Urinary bladder (tissue), 4 donors: Measurements from ENCODE around the gene TTLL11. TPM values are rescaled to one million over a fixed set of nuclear protein-coding genes. Genes with fewer than 3 reads are reported as not detected.

Experiments used
- DNase-seq: peaks from one replicate; pipeline ENCODE4 v3.0.0-alpha.2; 2015; ENCODE audit errors: extremely low spot score
- H3K27ac ChIP-seq: one replicate; pipeline ENCODE4 v1.5.1; 2013; ENCODE audit warnings: low read depth, mild to moderate bottlenecking, moderate library complexity
- H3K36me3 ChIP-seq: one replicate; pipeline ENCODE4 v1.6.1; 2013; ENCODE audit warnings: mild to moderate bottlenecking, moderate library complexity; ENCODE audit not compliant: insufficient read depth
- H3K4me1 ChIP-seq: one replicate; pipeline ENCODE4 v1.6.1; 2013; ENCODE audit warnings: mild to moderate bottlenecking, moderate library complexity; ENCODE audit not compliant: insufficient read depth
- H3K4me3 ChIP-seq: one replicate; pipeline ENCODE4 v1.5.1; 2013; ENCODE audit warnings: low read depth, low read length
- WGBS: extraction: QIAGEN DNeasy Blood & Tissue Kit; methylation state at CpG from one replicate; pipeline ENCODE4 v1.1.7; 2013; 5-methylcytosine and 5-hydroxymethylcytosine counted together
- polyA plus RNA-seq: library from polyadenylated mRNA; stranded (reverse); fragments of 200-250 nt; gene quantifications from one replicate; pipeline ENCODE4 v1.2.3, GENCODE V29; 2013
- total RNA-seq: library from RNA; depleted of rRNA; stranded (reverse); fragments of >200 nt; gene quantifications from one replicate; pipeline ENCODE4 v1.2.3, GENCODE V29; 2014
- donor health status: healthy with polysubstance abuse.
- donor health status: healthy.

The TTLL11 gene
- total and polyA plus RNA-seq, 2 donors = 12.8 to 14.4 TPM

GRCh38 chr9:121999556-121999955 is 93.6 kb downstream of the TTLL11 start:
- H3K27ac ChIP-seq = no peak overlapping the region
- 89% methylated on average over 3 of the region's 3 CpGs for WGBS
- no peaks in the 10 kb centered on the region for H3K4me1 ChIP-seq
- no peak overlapping the region for H3K4me3 ChIP-seq
- H3K36me3 ChIP-seq = no peaks in the 10 kb centered on the region
- no peak for DNase-seq

- H3K4me1 ChIP-seq = no peaks in the 10 kb centered on the region
- H3K36me3 ChIP-seq = no peaks in the 10 kb centered on the region
- no peak overlapping the region for H3K27ac ChIP-seq
- no peak for DNase-seq
- no peak overlapping the region for H3K4me3 ChIP-seq
- 95% methylated on average over 7 of the region's 7 CpGs for WGBS
Measured at GRCh38 chr9:121998513-121999049, 94.5 kb downstream of the TTLL11 start.

DNA sequence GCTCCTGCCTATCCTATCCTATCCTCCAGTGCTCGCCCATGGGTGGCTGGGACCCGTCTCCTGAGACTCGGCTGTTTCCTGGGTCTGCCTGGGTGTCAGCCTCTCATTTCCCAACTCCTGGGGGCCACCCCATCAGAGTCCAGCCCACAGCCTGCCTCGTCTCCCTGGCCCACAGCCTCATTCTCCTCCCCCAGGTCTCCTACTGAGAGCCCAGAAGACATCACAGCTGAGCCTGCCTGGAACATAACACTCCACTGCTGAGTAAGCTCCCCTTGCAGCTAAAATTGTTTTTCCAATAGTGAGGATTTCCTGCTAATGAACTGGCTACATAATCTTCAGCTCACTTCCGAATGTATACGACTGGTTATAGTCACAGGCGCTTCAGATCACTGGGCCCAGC is 95.3 kb downstream of the TTLL11 start:
- WGBS = 75% methylated on average over 7 of the region's 7 CpGs
- no peak for DNase-seq
- Histone ChIP-seq H3K36me3 (no peaks in the 10 kb centered on the region), H3K4me1 (no peaks in the 10 kb centered on the region), H3K4me3 (no peak overlapping the region), H3K27ac (no peak overlapping the region)

GRCh38 chr9:121996783-121997182 is 96.3 kb downstream of the TTLL11 start:
- no peak for DNase-seq
- 92% methylated on average over 4 of the region's 4 CpGs for WGBS

GRCh38 chr9:121995997-121996396 is 97.1 kb downstream of the TTLL11 start:
- no peaks in the 10 kb centered on the region for H3K4me1 ChIP-seq
- no peaks in the 10 kb centered on the region for H3K36me3 ChIP-seq
- DNase-seq = no peak
- H3K4me3 ChIP-seq = no peak overlapping the region
- H3K27ac ChIP-seq = no peak overlapping the region
- 87% methylated on average over 5 of the region's 5 CpGs for WGBS

More at GRCh38 chr9:121996783-121997182, 96.3 kb downstream of the TTLL11 start:
- Histone ChIP-seq H3K4me1 (no peaks in the 10 kb centered on the region), H3K36me3 (no peaks in the 10 kb centered on the region), H3K27ac (no peak overlapping the region), H3K4me3 (no peak overlapping the region)

GRCh38 chr9:121992571-121993212 is 100.4 kb downstream of the TTLL11 start:
- H3K27ac ChIP-seq = no peak overlapping the region
- H3K36me3 ChIP-seq = no peaks in the 10 kb centered on the region
- DNase-seq = peak; percentile 47
- H3K4me3 ChIP-seq = no peak overlapping the region
- no peaks in the 10 kb centered on the region for H3K4me1 ChIP-seq
- 15% methylated on average over 8 of the region's 8 CpGs for WGBS

GRCh38 chr9:121991307-121991661 is 101.8 kb downstream of the TTLL11 start:
- no peaks in the 10 kb centered on the region for H3K4me1 ChIP-seq
- H3K27ac ChIP-seq = no peak overlapping the region
- no peak for DNase-seq
- no peak overlapping the region for H3K4me3 ChIP-seq
- no peaks in the 10 kb centered on the region for H3K36me3 ChIP-seq
- WGBS = 75% methylated on average over 4 of the region's 4 CpGs

- Histone ChIP-seq H3K4me1 (no peaks in the 10 kb centered on the region), H3K27ac (no peak overlapping the region), H3K36me3 (no peaks in the 10 kb centered on the region), H3K4me3 (no peak overlapping the region)
- WGBS = 84% methylated on average over 9 of the region's 9 CpGs
- no peak for DNase-seq
Measured at GRCh38 chr9:121990600-121991306, 102.4 kb downstream of the TTLL11 start.

DNA sequence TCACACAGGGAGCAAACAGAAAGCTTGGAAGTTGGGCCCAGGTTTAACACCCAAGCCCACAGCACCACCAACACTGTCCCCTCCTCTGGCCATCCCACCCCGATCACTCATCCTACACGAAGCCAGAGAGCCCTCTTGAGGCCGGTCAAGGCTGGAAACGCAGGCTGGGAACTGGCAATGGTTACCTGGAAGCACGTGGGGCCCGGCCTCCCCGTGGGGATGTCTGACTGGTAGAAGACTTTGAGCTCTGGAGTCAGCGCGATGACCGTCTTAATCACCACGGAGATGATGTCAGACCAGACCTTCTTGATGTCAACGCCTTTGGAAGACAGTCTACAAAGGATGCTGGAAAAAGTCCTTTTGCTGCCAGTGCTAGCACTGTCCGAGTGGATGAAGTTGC is 104.1 kb downstream of the TTLL11 start:
- 70% methylated on average over 13 of the region's 13 CpGs for WGBS
- H3K4me1 ChIP-seq = no peaks in the 10 kb centered on the region
- H3K27ac ChIP-seq = no peak overlapping the region
- H3K36me3 ChIP-seq = no peaks in the 10 kb centered on the region
- H3K4me3 ChIP-seq = no peak overlapping the region
- no peak for DNase-seq

DNA sequence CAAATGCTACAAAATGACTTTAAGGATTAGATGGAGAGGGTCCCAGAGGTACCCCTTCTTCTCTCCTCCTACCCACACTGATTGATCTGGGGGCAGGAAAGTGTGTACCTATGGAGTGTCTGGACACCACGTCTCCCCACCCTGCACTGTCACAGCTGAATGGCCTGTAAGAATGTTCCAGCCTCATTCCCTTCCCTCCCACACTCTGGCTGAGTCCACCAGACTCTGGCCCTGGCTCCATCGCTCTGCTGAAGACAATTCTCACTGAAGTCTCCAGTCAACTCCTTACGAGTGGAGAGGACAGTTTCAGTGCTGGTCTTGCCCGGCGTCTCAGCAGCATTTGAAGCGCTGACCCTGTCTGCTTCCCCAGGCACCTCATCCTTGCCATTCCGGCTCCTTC is 105.8 kb downstream of the TTLL11 start:
- no peaks in the 10 kb centered on the region for H3K36me3 ChIP-seq
- DNase-seq = no peak
- H3K4me1 ChIP-seq = no peaks in the 10 kb centered on the region
- 90% methylated on average over 7 of the region's 7 CpGs for WGBS
- H3K27ac ChIP-seq = no peak overlapping the region
- H3K4me3 ChIP-seq = no peak overlapping the region

DNA sequence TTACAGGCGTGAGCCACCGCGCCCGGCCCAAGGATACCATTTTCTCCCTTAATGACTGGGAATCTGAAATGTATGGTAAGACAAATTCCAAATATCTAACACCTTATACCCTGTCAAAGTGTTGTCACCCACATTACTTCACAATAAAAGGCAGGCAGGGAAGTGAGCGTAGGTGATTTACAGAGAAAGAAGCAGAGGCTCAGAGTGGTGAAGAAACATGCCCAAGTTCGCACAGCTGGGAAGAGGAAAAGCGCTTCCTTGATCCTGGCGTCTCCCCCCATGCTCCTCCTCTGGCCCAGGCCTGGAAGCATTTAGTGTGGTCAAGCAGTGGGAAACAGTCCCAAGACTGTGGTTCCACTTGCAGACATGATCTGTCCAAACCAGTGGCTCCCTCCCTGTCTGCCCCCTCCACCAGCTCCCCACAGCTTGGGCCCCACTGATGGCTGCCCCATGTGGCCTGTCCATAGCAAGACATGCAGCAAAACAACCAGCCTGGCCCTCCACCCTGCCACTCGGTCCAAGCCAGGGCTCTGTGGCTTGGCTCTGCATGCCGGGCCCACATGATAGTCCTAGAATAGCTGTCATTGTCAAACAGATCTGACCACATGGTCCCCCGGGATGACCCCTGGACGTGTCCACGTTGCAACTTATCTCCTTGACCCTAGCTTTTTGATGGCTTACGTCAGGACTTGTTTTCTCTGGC is 107.2 kb downstream of the TTLL11 start:
- WGBS = 83% methylated on average over 14 of the region's 14 CpGs
- no peaks in the 10 kb centered on the region for H3K4me1 ChIP-seq
- no peak for DNase-seq
- H3K36me3 ChIP-seq = no peaks in the 10 kb centered on the region
- H3K4me3 ChIP-seq = no peak overlapping the region
- no peak overlapping the region for H3K27ac ChIP-seq

- Histone ChIP-seq H3K27ac (no peak overlapping the region), H3K36me3 (no peaks in the 10 kb centered on the region), H3K4me1 (no peaks in the 10 kb centered on the region), H3K4me3 (no peak overlapping the region)
- 55% methylated on average over 7 of the region's 7 CpGs for WGBS
- no peak for DNase-seq
Measured at GRCh38 chr9:121984726-121985402, 108.2 kb downstream of the TTLL11 start.

- 93% methylated on average over 2 of the region's 2 CpGs for WGBS
- DNase-seq = no peak
- Histone ChIP-seq H3K27ac (no peak overlapping the region), H3K4me1 (no peaks in the 10 kb centered on the region), H3K4me3 (no peak overlapping the region), H3K36me3 (no peaks in the 10 kb centered on the region)
Measured at GRCh38 chr9:121983736-121984135, 109.4 kb downstream of the TTLL11 start.
